NCI-H2171 (cell line): ENCODE results near the gene PIK3CB.
A peak's percentile ranks its signal among the peaks of the same experiment; 100 is the strongest.
"Not testable (repeated sequence)": the region's sequence is repeated elsewhere in the genome, so short reads cannot be mapped to it uniquely, and the experiment has no call there.

Experiments used
- DNase-seq: peaks from one replicate; lab custom pipeline; 2025; lab: John Stamatoyannopoulos, UW

PIK3CB gene

GRCh38 chr3:138608322-138609135 lies 226.2 kb downstream of the PIK3CB start, which contains the start of gene FAIM:
Gene FAIM, plus strand, starts transcription at chr3:138608771. Its CDS starts 10,956 bp downstream, at chr3:138619727.
- DNase-seq, result peak; percentile 49

DNA sequence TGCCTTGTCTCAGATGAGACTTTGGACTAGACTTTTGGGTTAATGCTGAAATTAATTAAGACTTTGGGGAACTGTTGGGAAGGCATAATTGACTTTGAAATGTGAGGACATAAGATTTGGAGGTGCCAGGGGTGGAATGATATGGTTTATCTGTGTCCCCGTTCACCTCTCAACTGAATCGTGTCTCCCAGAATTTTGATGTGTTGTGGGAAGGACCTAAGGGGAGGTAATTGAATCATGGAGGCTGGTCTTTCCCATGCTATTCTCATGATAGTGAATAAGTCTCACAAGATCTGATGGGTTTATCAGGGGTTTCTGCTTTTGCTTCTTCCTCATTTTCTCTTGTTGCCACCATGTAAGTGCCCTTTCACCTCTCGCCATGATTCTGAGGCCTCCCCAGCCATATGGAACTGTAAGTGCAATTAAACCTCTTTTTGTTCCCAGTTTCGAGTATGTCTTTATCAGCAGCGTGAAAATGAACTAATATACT lies 230.6 kb downstream of the PIK3CB start:
- not testable (repeated sequence) for DNase-seq
